Vagina (tissue), 2 donors: ENCODE data around the gene SKA2.

Source experiments
- POLR2AphosphoS5 ChIP-seq, 2 donors: sonication (generic); formaldehyde crosslinking; IDR thresholded peaks; one replicate each; pipeline ENCODE4 v1.9.0; 2017; ENCODE audit warnings: antibody characterized with exemption in 2 of 2, mild to moderate bottlenecking in 2 of 2, low read depth in 1 of 2; ENCODE audit not compliant: insufficient read depth in 1 of 2
- TF ChIP-seq, protein P1 (sequence below), 3 experiments: fragments of 450-650 bp in 2 of 3; fragments of 200-600 bp in 1 of 3; sonication (generic) in 1 of 3; IDR thresholded peaks; one replicate each; pipeline ENCODE4 v1.5.1; 2017 to 2019; ENCODE audit warnings: antibody characterized with exemption in 3 of 3, mild to moderate bottlenecking in 2 of 3, moderate library complexity in 2 of 3

DNA sequence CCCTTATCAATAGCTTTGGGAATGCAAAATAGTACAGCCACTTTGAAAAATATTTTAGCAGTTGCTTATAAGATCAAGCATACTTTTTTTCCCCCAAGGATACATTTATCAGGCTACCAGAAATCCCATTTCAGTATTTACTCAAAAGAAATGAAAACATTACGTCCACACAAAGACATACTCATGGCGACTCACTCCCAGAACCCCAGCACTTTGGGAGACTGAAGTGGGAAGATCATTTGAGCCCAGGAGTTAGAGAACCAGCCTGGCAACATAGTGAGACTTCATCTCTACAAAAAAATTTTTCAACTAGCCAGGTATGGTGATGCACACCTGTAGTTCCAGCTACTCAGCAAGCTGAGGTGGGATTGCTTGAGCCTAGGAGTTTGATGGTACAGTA, 5.9 kb downstream of the SKA2 start:
- TF ChIP-seq, protein P1, sequence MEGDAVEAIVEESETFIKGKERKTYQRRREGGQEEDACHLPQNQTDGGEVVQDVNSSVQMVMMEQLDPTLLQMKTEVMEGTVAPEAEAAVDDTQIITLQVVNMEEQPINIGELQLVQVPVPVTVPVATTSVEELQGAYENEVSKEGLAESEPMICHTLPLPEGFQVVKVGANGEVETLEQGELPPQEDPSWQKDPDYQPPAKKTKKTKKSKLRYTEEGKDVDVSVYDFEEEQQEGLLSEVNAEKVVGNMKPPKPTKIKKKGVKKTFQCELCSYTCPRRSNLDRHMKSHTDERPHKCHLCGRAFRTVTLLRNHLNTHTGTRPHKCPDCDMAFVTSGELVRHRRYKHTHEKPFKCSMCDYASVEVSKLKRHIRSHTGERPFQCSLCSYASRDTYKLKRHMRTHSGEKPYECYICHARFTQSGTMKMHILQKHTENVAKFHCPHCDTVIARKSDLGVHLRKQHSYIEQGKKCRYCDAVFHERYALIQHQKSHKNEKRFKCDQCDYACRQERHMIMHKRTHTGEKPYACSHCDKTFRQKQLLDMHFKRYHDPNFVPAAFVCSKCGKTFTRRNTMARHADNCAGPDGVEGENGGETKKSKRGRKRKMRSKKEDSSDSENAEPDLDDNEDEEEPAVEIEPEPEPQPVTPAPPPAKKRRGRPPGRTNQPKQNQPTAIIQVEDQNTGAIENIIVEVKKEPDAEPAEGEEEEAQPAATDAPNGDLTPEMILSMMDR (IDR thresholded peaks at IDR 0.05) = no peak
- no peak for TF ChIP-seq POLR2AphosphoS5 (IDR thresholded peaks at IDR 0.05; ENCODE audit: insufficient read depth in 1 of 2, low read depth in 1 of 2)
